ENCODE data around the gene COPG1.
A peak's percentile ranks its signal among the peaks of the same experiment; 100 is the strongest.

Gene COPG1

DNA sequence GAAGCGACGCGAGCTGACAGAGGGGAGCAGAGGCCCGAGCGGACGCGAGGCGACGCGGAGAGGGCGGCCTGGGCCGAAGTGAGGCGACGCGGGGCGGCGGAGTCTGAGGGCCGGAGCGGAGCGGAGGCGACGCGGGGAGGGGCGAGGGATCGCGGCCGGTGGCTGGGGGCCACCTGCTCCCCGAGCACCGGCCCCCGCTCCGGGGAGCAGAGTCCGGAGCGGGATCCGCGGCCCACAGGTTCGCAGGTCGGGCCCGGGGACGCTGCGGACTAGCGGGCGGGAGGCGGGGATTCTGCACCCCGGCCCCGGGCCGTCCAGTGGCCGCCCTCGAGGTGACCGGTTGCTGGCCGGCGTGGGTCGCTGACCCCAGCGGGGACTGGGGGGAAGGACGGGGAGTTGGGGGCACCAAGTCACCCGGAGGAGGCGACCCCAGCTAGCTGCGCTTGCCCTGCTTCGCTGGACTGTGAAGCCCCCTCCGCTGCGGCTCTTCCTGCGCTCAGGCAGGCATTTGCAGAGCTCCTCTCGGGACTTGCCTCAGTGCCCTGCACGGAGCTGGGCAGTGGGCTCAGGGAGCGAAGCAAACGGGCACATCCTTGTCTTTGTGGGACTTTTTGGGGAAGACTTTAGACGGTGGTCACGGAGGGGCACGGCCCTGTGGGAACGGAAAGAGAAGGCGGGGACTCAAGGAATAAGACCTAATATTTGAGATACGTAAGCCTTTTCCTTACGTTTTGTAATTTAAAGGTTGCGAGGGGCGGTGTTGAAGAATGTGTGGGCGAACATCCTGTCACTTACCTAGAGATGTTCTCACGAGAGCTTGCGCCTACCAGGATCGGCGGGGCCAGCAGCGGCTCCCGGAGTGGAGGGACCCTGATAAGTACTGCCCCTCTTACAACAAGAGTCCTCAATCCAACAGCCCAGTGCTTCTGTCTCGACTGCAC lies 29.8 kb downstream of the COPG1 start:
- ATAC-seq (ENCODE audit: low read depth) (no peak), DNase-seq (ENCODE audit: low spot score in 2 of 2) (peak in 1 of 2 donors; percentile 42)
- Mint-ChIP-seq H3K36me3 (peaks cover 17% of the 10 kb centered on the region), H3K27me3 (no peaks in the 10 kb centered on the region), H3K4me1 (peaks cover 53% of the 10 kb centered on the region), H3K4me3 (peak overlapping the region; percentile 96), H3K27ac (peak overlapping the region; percentile 91), H3K9me3 (no peaks in the 10 kb centered on the region)

DNA sequence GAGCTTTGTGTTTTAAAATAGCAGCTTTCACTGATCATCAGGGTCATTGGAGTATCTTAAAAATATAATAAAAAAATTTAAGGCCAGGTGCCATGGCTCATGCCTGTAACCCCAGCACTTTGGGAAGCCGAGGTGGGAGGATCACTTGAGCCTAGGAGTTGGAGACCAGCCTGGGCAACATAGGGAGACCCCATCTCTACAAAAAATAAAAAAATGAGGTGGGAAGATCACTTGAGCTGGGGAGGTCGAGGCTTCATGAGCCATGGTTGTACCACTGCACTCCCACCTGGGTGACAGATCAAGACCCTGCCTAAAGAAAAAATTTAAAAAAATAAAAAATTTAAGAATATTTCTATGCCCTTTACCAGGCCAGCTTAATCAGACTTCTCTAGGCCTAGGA lies 30.8 kb downstream of the COPG1 start:
- H3K36me3 Mint-ChIP-seq: peaks cover 9% of the 10 kb centered on the region
- H3K4me1 Mint-ChIP-seq: peaks cover 49% of the 10 kb centered on the region
- H3K27ac Mint-ChIP-seq: no peak overlapping the region
- ATAC-seq (ENCODE audit: low read depth): no peak
- no peaks in the 10 kb centered on the region for H3K9me3 Mint-ChIP-seq
- no peak overlapping the region for H3K4me3 Mint-ChIP-seq
- DNase-seq (ENCODE audit: low spot score in 2 of 2): no peak
- H3K27me3 Mint-ChIP-seq: no peaks in the 10 kb centered on the region

DNA sequence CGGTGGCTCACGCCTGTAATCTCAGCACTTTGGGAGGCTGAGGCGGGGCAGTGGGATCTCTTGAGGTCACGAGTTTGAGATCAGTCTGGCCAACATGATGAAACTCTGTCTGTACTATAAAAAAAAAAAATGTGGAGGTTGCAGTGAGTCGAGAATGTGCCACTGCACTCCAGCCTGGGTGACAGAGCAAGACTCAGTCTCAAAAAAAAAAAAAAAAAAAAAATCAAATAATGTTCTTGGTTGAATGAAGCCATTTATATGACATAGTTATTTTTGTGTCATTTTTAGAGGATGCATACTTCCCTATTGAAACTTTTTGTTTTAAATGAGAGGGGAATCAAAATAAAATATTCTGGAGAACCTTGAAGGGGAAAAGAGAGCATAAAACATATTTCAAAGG lies 32.3 kb downstream of the COPG1 start:
- peaks cover 2% of the 10 kb centered on the region for H3K36me3 Mint-ChIP-seq
- peak overlapping the region; percentile 48 for H3K4me3 Mint-ChIP-seq

DNA sequence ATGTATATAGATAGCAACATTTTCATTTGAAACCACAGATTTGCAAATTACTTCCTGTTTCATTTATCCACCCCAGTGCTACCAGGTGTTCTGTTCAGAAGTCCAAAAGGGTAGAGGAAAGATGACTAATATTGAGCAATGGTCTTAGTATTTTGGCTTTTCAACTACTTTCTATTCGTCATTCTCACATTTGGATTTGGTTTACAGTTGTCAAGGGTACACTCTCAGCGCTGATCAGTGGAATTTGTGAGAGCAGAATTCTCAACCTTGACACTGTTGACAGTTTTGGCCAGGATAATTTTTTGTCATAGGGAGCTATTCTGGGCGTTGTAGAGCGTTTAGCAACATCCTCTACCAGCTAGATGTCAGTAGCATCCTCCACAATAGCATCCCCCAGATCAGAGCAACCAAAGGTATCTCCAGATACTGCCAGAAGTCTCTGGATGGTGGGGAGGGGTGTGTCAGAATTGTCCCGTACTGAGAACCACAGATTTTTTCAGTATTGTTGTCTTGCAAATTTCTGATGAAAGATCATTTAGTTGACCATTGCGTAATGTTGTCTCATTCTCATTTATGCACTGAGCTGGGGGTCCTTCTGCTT lies 33.4 kb downstream of the COPG1 start:
- Mint-ChIP-seq H3K27me3 (no peaks in the 10 kb centered on the region), H3K9me3 (no peaks in the 10 kb centered on the region), H3K4me3 (peak overlapping the region; percentile 77), H3K36me3 (peaks cover 2% of the 10 kb centered on the region), H3K4me1 (peaks cover 29% of the 10 kb centered on the region), H3K27ac (peak overlapping the region; percentile 85)
- ATAC-seq (ENCODE audit: low read depth) (peak; percentile 67), DNase-seq (ENCODE audit: low spot score in 2 of 2) (peak in 1 of 2 donors; percentile 49)

More for the DNA sequence above, 32.3 kb downstream of the COPG1 start:
- peak overlapping the region; percentile 29 for H3K27ac Mint-ChIP-seq
- H3K9me3 Mint-ChIP-seq: no peaks in the 10 kb centered on the region
- H3K4me1 Mint-ChIP-seq: peaks cover 37% of the 10 kb centered on the region
- DNase-seq (ENCODE audit: low spot score in 2 of 2) (no peak), ATAC-seq (ENCODE audit: low read depth) (no peak)
- no peaks in the 10 kb centered on the region for H3K27me3 Mint-ChIP-seq

DNA sequence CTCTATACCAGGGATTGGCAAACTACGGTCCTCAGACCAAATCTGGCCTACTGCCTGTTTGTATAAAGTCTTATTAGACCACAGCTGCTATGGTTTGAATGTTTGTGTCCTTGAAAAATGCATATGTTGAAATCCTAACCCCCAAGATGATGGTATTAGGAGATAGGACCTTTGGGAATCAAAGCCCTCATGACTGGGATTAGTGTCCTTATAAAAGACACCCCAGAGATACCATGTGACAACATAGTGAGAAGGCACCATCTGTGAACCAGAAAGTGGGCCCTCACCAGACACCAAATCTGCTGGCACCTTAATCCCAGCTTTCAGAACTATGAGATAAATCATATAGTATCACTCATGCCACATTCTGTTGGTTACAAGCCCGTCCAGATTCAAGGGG lies 36.7 kb downstream of the COPG1 start:
- Mint-ChIP-seq H3K36me3 (peaks cover 5% of the 10 kb centered on the region), H3K4me1 (peaks cover 14% of the 10 kb centered on the region), H3K27me3 (peaks cover 1% of the 10 kb centered on the region), H3K9me3 (no peaks in the 10 kb centered on the region), H3K4me3 (no peak overlapping the region), H3K27ac (no peak overlapping the region)
- ATAC-seq (ENCODE audit: low read depth) (no peak), DNase-seq (ENCODE audit: low spot score in 2 of 2) (no peak)

DNA sequence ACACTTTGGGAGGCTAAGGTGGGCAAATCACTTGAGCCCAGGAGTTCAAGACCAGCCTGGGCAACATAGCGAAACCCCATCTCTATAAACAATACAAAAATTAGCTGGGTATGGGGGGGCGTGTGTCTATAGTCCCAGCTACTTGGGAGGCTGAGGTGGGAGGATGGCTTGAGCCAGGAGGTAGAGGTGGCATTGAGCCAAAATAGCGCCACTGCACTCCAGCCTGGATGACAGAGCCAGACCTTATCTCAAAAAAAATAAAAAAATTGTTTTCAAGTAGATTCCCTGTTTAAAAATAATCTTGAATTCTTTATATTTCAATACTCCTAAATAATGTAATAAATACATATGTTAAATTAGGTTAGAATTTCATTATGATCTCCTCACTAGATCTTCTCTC lies 39.0 kb downstream of the COPG1 start:
- Mint-ChIP-seq H3K4me1 (peaks cover 2% of the 10 kb centered on the region), H3K4me3 (no peak overlapping the region), H3K9me3 (no peaks in the 10 kb centered on the region), H3K36me3 (peaks cover 15% of the 10 kb centered on the region), H3K27ac (no peak overlapping the region), H3K27me3 (peaks cover 1% of the 10 kb centered on the region)
- ATAC-seq (ENCODE audit: low read depth) (no peak), DNase-seq (ENCODE audit: low spot score in 2 of 2) (no peak)

DNA sequence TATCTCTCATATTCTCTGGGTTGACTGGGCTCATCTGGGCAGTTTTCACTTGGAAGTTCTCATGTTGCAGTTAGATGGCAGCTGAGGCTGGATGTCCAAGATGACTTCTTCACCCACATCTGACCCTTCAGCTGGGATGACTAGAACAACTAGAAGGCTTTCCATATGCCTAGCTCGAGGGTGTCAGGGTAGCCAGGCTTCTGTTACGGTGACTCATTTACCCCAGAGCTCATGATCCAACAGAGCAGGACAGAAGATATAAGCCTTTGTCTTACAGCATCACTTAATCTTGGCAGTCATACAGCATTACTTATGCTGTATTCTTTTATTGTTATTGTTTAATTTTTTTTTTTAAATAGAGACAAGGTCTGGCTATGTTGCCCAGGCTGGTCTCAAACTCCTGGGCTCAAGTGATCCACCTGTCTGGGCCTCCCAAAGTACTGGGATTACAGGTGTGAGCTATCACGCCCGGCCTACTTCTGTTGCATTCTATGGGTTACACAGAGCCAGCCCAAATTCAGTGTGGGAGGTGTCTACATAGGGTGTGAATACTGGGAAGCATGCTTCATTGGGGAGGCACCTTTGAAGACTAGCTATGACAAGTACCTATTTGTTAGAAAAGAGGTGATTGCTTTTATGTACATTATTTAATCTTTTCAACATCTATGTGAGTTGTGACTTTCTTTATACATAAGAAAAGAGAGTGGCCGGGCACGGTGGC lies 40.0 kb downstream of the COPG1 start:
- H3K36me3 Mint-ChIP-seq: peaks cover 17% of the 10 kb centered on the region
- peaks cover 1% of the 10 kb centered on the region for H3K27me3 Mint-ChIP-seq
- H3K4me1 Mint-ChIP-seq: peaks cover 2% of the 10 kb centered on the region
- H3K27ac Mint-ChIP-seq: no peak overlapping the region
- no peak overlapping the region for H3K4me3 Mint-ChIP-seq
- no peaks in the 10 kb centered on the region for H3K9me3 Mint-ChIP-seq
- ATAC-seq (ENCODE audit: low read depth): no peak
- no peak for DNase-seq (ENCODE audit: low spot score in 2 of 2)

DNA sequence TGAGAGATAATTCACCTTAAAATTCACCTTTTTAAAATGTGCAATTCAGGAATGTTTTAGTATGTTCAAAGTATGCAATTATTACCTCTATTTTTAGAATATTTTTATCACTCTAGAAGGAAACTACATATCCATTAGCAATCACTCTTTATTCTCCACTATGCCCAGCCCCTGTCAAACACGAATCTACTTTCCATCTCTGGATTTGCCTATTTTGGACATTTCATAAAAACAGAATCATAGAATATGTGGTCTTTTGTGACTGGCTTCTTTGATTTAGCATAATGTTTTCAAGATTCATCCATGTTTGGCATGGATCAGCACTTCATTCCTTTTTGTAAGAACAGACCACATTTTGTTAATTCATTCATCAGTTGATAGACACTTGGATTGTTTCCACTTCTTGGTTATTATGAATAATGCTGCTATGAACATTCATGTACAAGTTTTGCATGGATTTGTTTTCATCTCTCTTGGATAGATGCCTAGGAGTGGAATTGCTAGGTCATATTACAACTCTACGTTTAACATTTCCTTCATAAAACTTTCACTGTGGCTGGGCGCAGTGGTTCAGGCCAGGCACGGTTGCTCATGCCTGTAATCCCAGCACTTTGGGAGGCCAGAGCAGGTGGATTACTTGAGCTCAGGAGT lies 42.0 kb downstream of the COPG1 start:
- Mint-ChIP-seq H3K27ac (no peak overlapping the region), H3K27me3 (peaks cover 1% of the 10 kb centered on the region), H3K9me3 (no peaks in the 10 kb centered on the region), H3K4me3 (no peak overlapping the region), H3K36me3 (peaks cover 22% of the 10 kb centered on the region), H3K4me1 (peaks cover 2% of the 10 kb centered on the region)
- ATAC-seq (ENCODE audit: low read depth) (no peak), DNase-seq (ENCODE audit: low spot score in 2 of 2) (no peak)

DNA sequence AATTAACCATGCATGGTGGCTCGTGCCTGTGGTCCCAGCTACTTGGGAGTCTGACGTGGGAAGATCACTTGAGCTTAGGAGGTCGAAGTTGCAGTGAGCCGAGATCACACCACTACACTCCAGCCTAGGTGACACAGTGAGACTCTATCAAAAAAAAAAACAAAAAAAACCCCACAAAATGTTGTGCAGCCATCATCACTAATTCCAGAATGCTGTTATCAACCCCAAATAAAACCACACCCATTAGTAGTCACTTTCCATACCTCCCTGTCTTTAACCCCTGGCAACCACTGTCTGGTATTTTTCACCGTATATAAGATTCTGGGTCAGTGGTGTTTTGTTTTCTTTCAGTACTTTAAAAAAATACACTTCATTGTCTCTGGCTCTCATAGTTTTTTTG lies 45.9 kb downstream of the COPG1 start:
- H3K9me3 Mint-ChIP-seq: no peaks in the 10 kb centered on the region
- H3K27me3 Mint-ChIP-seq: peaks cover 1% of the 10 kb centered on the region
- ATAC-seq (ENCODE audit: low read depth) (no peak), DNase-seq (ENCODE audit: low spot score in 2 of 2) (no peak)
- no peak overlapping the region for H3K27ac Mint-ChIP-seq
- H3K4me1 Mint-ChIP-seq: peaks cover 2% of the 10 kb centered on the region
- H3K36me3 Mint-ChIP-seq: peaks cover 24% of the 10 kb centered on the region
- H3K4me3 Mint-ChIP-seq: no peak overlapping the region

DNA sequence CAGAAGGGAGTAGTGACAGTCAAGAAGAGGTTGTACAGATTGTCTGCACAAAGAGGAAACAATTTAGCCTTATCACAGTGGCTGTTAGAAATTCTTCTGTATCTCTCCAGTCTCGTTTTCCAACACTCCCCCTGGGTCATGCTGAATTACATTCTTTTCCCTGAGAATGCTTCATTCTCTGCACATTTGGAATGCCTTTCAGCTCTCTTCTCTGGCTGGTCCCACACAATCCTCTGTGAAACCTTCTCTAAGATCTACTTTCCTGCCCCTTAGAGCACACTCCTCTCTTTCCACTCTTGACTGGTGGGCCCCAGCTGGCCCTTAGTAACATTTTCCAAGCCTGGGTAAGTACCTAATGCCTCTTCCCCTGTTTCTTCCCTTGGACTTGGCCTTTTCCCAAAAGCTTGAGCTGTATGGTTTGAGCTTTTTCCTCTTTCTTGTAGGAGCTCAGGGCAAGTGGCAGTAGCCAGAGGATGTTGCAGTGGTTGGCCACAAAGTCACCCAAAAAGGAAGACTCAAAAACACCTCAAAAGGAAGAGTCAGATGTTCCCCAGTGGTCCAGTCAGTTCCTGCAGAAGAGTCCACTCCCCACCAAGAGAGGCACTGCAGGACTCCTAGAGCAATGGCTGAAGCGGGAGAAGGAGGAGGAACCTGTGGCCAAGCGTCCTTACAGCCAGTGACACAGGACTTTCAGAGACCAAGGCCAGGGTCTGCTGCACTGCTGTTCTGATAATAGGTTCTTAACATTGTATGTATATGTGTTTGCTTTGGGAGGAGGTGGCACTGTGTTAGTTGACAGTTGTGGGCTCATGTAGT lies 54.9 kb downstream of the COPG1 start:
- Mint-ChIP-seq H3K36me3 (peaks cover 8% of the 10 kb centered on the region), H3K4me3 (peak overlapping the region; percentile 49)
- ATAC-seq (ENCODE audit: low read depth): no peak

DNA sequence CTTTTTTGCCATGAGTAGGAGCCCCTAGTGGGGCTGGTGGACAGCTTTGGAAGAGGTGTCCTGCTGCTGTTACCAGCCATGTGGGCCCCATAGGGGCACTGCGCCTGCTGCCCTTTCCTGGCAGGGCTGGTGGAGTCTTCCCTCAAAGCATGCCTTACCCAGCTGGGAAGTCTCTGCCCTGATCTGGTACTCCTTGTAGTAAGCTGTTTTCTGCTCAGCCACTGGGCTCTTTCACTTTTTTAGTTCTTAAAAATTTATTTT lies 55.5 kb downstream of the COPG1 start:
- DNase-seq (ENCODE audit: low spot score in 2 of 2): no peak
- Mint-ChIP-seq H3K9me3 (no peaks in the 10 kb centered on the region), H3K4me1 (peaks cover 10% of the 10 kb centered on the region), H3K27me3 (no peaks in the 10 kb centered on the region), H3K27ac (no peak overlapping the region), H3K36me3 (peaks cover 6% of the 10 kb centered on the region), H3K4me3 (no peak overlapping the region)
- no peak for ATAC-seq (ENCODE audit: low read depth)

More for the DNA sequence above, 54.9 kb downstream of the COPG1 start:
- Mint-ChIP-seq H3K27ac (no peak overlapping the region), H3K4me1 (peaks cover 10% of the 10 kb centered on the region), H3K9me3 (no peaks in the 10 kb centered on the region), H3K27me3 (no peaks in the 10 kb centered on the region)
- DNase-seq (ENCODE audit: low spot score in 2 of 2): no peak

DNA sequence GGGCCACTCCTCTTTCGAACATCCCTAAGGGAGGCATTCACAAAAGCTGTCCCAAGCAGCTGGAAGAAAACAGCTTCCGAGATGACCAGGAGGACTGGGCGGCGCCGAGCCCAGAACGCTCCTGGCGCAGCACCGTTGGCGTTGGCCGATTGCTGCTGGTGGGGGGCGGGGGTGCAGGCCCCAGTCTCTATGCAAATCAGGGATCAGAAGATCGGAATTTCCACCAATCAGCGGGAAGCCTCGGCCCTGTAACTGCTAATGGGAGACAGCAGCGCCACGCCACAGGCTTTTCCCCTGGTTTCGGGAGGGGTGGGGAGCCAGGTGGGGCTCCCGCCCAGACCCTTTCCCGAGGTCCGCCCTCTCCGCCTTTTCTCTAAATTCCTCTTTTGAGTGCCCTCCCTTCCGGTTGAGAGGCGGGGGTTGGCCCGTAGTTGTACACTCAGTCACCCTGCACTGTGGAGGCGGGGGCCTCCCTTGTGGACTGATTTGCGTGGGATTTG lies 56.2 kb downstream of the COPG1 start:
- Mint-ChIP-seq H3K9me3 (no peaks in the 10 kb centered on the region), H3K27me3 (no peaks in the 10 kb centered on the region), H3K4me3 (peak overlapping the region; percentile 84), H3K36me3 (peaks cover 5% of the 10 kb centered on the region), H3K27ac (peak overlapping the region; percentile 37), H3K4me1 (peaks cover 10% of the 10 kb centered on the region)
- DNase-seq (ENCODE audit: low spot score in 2 of 2): peak; percentile 43 to 52
- peak; percentile 86 for ATAC-seq (ENCODE audit: low read depth)

DNA sequence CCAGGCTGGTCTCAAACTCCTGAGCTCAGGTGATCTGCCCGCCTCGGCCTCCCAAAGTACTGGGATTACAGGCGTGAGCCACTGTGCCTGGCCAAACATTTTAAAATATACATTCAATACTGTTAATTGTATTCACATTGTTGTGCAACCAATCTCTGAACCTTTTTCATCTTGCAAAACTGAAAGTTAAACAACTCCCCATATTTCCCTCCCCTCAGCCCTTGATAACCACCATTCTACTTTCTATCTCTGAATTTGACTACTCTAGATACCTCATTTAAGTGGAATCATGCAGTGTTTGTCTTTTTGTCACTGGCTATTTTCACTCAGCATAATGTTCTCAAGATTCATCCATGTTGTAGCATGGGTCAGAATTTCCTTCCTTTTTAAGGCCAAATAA lies 59.2 kb downstream of the COPG1 start:
- peaks cover 3% of the 10 kb centered on the region for H3K36me3 Mint-ChIP-seq
- no peak for ATAC-seq (ENCODE audit: low read depth)
- H3K4me1 Mint-ChIP-seq: peaks cover 18% of the 10 kb centered on the region
- DNase-seq (ENCODE audit: low spot score in 2 of 2): no peak
- no peak overlapping the region for H3K4me3 Mint-ChIP-seq
- H3K27ac Mint-ChIP-seq: no peak overlapping the region
- H3K9me3 Mint-ChIP-seq: no peaks in the 10 kb centered on the region
- H3K27me3 Mint-ChIP-seq: no peaks in the 10 kb centered on the region

All from memory B cell (primary cell).